ENCODE data around the gene PTN.

Gene PTN

GRCh38 chr7:137343281-137343841 lies at the start of gene PTN:
Gene PTN (minus strand): TSS chr7:137343733. CDS start chr7:137254973, 88,760 bp downstream.
- DNase-seq = no peak

- no peak for DNase-seq
These were observed 46.5 kb upstream of the PTN start for GRCh38 chr7:137390076-137390475.

- no peak for DNase-seq
These were observed 45.4 kb upstream of the PTN start for GRCh38 chr7:137388916-137389315.

GRCh38 chr7:137386966-137387365 lies 43.4 kb upstream of the PTN start:
- DNase-seq = no peak

GRCh38 chr7:137381045-137381444 lies 37.5 kb upstream of the PTN start:
- DNase-seq = no peak

GRCh38 chr7:137373507-137373906 lies 30.0 kb upstream of the PTN start:
- no peak for DNase-seq

- DNase-seq = no peak
These were observed 28.1 kb upstream of the PTN start for GRCh38 chr7:137371616-137372015.

GRCh38 chr7:137366995-137367394 lies 23.5 kb upstream of the PTN start:
- no peak for DNase-seq

GRCh38 chr7:137363683-137364082 lies 20.1 kb upstream of the PTN start:
- no peak for DNase-seq

- DNase-seq = no peak
These were observed 16.6 kb upstream of the PTN start for GRCh38 chr7:137360087-137360679.

- no peak for DNase-seq
These were observed 11.4 kb upstream of the PTN start for GRCh38 chr7:137354961-137355360.

- no peak for DNase-seq
These were observed 10.9 kb upstream of the PTN start for GRCh38 chr7:137354396-137354795.

- DNase-seq = no peak
These were observed 8.4 kb upstream of the PTN start for GRCh38 chr7:137351941-137352340.

- DNase-seq = no peak
These were observed 2.4 kb upstream of the PTN start for GRCh38 chr7:137345799-137346449.

- DNase-seq = no peak
These were observed 688 bp downstream of the PTN start for GRCh38 chr7:137342828-137343261.

GRCh38 chr7:137342265-137342664 lies 1.3 kb downstream of the PTN start:
- no peak for DNase-seq

- no peak for DNase-seq
These were observed 5.6 kb downstream of the PTN start for GRCh38 chr7:137337902-137338301.

GRCh38 chr7:137335814-137336213 lies 7.7 kb downstream of the PTN start:
- DNase-seq = no peak

- DNase-seq = no peak
These were observed 12.2 kb downstream of the PTN start for GRCh38 chr7:137331378-137331777.

GRCh38 chr7:137329411-137329810 lies 14.1 kb downstream of the PTN start:
- DNase-seq = no peak

- no peak for DNase-seq
These were observed 15.0 kb downstream of the PTN start for GRCh38 chr7:137328373-137329120.

- DNase-seq = no peak
These were observed 17.6 kb downstream of the PTN start for GRCh38 chr7:137325927-137326326.

GRCh38 chr7:137324796-137325696 lies 18.5 kb downstream of the PTN start:
- DNase-seq = no peak
